HTR-8/SVneo (cell line): ENCODE results near the gene CREB3L4.

Source experiments
- DNase-seq: peaks from one replicate; pipeline ENCODE4 v3.0.0; 2011; ENCODE audit warnings: low spot score, mixed read lengths; ENCODE audit not compliant: insufficient read length
- FAIRE-seq: peaks from 2 replicates; lab custom pipeline; 2011; peaks lifted over from hg19 to GRCh38; lab: Jason Lieb, UNC

The CREB3L4 gene

GRCh38 chr1:153936011-153936802, 31.5 kb upstream of the CREB3L4 start:
- DNase-seq, result no peak
- no peak for FAIRE-seq

GRCh38 chr1:153937331-153937730, 30.4 kb upstream of the CREB3L4 start:
- DNase-seq, result no peak
- no peak for FAIRE-seq

- FAIRE-seq, result no peak
- DNase-seq, result no peak
These were observed 28.7 kb upstream of the CREB3L4 start for GRCh38 chr1:153938996-153939395.

- DNase-seq, result no peak
- no peak for FAIRE-seq
These were observed 28.2 kb upstream of the CREB3L4 start for GRCh38 chr1:153939476-153939875.

- DNase-seq (no peak), FAIRE-seq (no peak)
These were observed 26.9 kb upstream of the CREB3L4 start for GRCh38 chr1:153940756-153941155.

GRCh38 chr1:153941826-153942725, 25.6 kb upstream of the CREB3L4 start:
- DNase-seq, result no peak
- no peak for FAIRE-seq

GRCh38 chr1:153942766-153943549, 24.7 kb upstream of the CREB3L4 start:
- DNase-seq (no peak), FAIRE-seq (no peak)

- FAIRE-seq (no peak), DNase-seq (no peak)
These were observed 23.5 kb upstream of the CREB3L4 start for GRCh38 chr1:153944005-153944826.

GRCh38 chr1:153944827-153945117, 22.9 kb upstream of the CREB3L4 start:
- DNase-seq (no peak), FAIRE-seq (no peak)

GRCh38 chr1:153945131-153945794, 22.4 kb upstream of the CREB3L4 start:
- DNase-seq, result no peak
- no peak for FAIRE-seq

- FAIRE-seq, result peak; percentile 46
- no peak for DNase-seq
These were observed 21.7 kb upstream of the CREB3L4 start for GRCh38 chr1:153945795-153946621.

GRCh38 chr1:153946622-153947241, 21.0 kb upstream of the CREB3L4 start, which contains the start of gene DENND4B:
Gene DENND4B, minus strand, starts transcription at chr1:153946718. Its CDS starts 2,344 bp downstream, at chr1:153944374.
- DNase-seq, result peak; percentile 89
- FAIRE-seq, result no peak

GRCh38 chr1:153951183-153951582, 16.5 kb upstream of the CREB3L4 start:
- no peak for FAIRE-seq
- no peak for DNase-seq

- DNase-seq, result no peak
- FAIRE-seq, result no peak
These were observed 15.9 kb upstream of the CREB3L4 start for GRCh38 chr1:153951801-153952200.

- FAIRE-seq, result no peak
These were observed 13.8 kb upstream of the CREB3L4 start for GRCh38 chr1:153953859-153954365.

GRCh38 chr1:153954826-153955225, 12.9 kb upstream of the CREB3L4 start:
- FAIRE-seq (no peak), DNase-seq (no peak)

More at GRCh38 chr1:153953859-153954365, 13.8 kb upstream of the CREB3L4 start:
- no peak for DNase-seq

GRCh38 chr1:153956997-153957715, 10.5 kb upstream of the CREB3L4 start:
- FAIRE-seq (no peak), DNase-seq (no peak)
